Large intestine (tissue), 12 donors: ENCODE data around the gene GNMT. TPM values are rescaled to one million over a fixed set of nuclear protein-coding genes. Genes with fewer than 3 reads are reported as not detected.

ENCODE experiments used
- DNase-seq, 2 donors: peaks; one replicate each; pipeline versions ENCODE4 v3.0.0 to v3.0.0-alpha.2; 2013
- H3K27ac ChIP-seq: one replicate; pipeline ENCODE4 v1.5.1; 2013; ENCODE audit warnings: low read length
- H3K27me3 ChIP-seq: 2 replicates; pipeline ENCODE4 v1.6.1; 2013; ENCODE audit warnings: low read length; ENCODE audit not compliant: control insufficient read depth, insufficient read depth
- H3K36me3 ChIP-seq: 2 replicates; pipeline ENCODE4 v1.6.1; 2013; ENCODE audit warnings: low read length; ENCODE audit not compliant: control insufficient read depth, insufficient read depth
- H3K4me1 ChIP-seq: one replicate; pipeline ENCODE4 v1.6.1; 2013; ENCODE audit warnings: low read length; ENCODE audit not compliant: control insufficient read depth, insufficient read depth
- H3K4me3 ChIP-seq: one replicate; pipeline ENCODE4 v1.5.1; 2013; ENCODE audit warnings: low read length
- H3K9me3 ChIP-seq: one replicate; pipeline ENCODE4 v1.6.1; 2013; ENCODE audit warnings: mild to moderate bottlenecking, low read depth, low read length, moderate library complexity; ENCODE audit not compliant: control insufficient read depth
- WGBS: methylation state at CpG from one replicate; pipeline ENCODE4 v1.1.5; 2013; ENCODE audit warnings: low lambda C conversion rate; ENCODE audit not compliant: insufficient coverage; 5-methylcytosine and 5-hydroxymethylcytosine counted together
- long read RNA-seq, 11 donors: transcript quantifications; one replicate each; lab custom pipeline, GENCODE V29; 2026
- polyA plus RNA-seq: library from polyadenylated mRNA; unstranded; fragments of 120-200 nt; gene quantifications from one replicate; pipeline ENCODE4 v1.2.1, GENCODE V29; 2013

GNMT gene
- 0.54 TPM for polyA plus RNA-seq
- long read RNA-seq, donor 1, result 0 reads
- long read RNA-seq, donor 2, result 0 reads
- long read RNA-seq, donor 3, result 0 reads
- long read RNA-seq, donor 4, result 0 reads
- long read RNA-seq, donor 5, result 0 reads
- long read RNA-seq, donor 6, result 0 reads
- long read RNA-seq, donor 7, result 0 reads
- long read RNA-seq, donor 8, result 0 reads
- long read RNA-seq, donor 9, result 0 reads
- long read RNA-seq, donor 10, partial matches to known transcripts, result 16 of 16 reads
- long read RNA-seq, donor 10, other reads (novel, unspliced or antisense), result 0 of 16 reads
- long read RNA-seq, donor 11, result 0 reads

GRCh38 chr6:42960243-42961019 lies at the start of gene GNMT:
TSS of gene GNMT (plus strand) at chr6:42960754. CDS start at chr6:42960768, 14 bp downstream.
- peaks cover 8% of the 10 kb centered on the region for H3K27me3 ChIP-seq
- H3K4me3 ChIP-seq, result peak within 1 kb of the TSS; percentile 61
- H3K36me3 ChIP-seq, result peaks cover 32% of the 10 kb centered on the region
- peaks cover 6% of the 10 kb centered on the region for H3K9me3 ChIP-seq
- peak in 1 of 2 donors; percentile 76 for DNase-seq
- no CpG with 5 or more reads among the region's 62 CpGs for WGBS
- peaks cover 11% of the 10 kb centered on the region for H3K4me1 ChIP-seq
- H3K27ac ChIP-seq, result no peak within 1 kb of the TSS

- Histone ChIP-seq H3K9me3 (no peaks in the 10 kb centered on the region), H3K4me1 (no peaks in the 10 kb centered on the region), H3K36me3 (no peaks in the 10 kb centered on the region), H3K27me3 (no peaks in the 10 kb centered on the region), H3K27ac (peak overlapping the region; percentile 54), H3K4me3 (peak overlapping the region; percentile 38)
- WGBS, result no CpG with 5 or more reads among the region's 49 CpGs
- DNase-seq, result peak; percentile 37 to 65
Observed at GRCh38 chr6:42911171-42912021, 49.2 kb upstream of the GNMT start.

- 73% methylated on average over 2 of the region's 4 CpGs for WGBS
- DNase-seq, result no peak
Observed at GRCh38 chr6:42914546-42914945, 46.0 kb upstream of the GNMT start.

GRCh38 chr6:42915732-42916131 lies 44.8 kb upstream of the GNMT start, which contains the start of gene PTCRA:
TSS of gene PTCRA (plus strand) at chr6:42916053. CDS start at chr6:42916070, 17 bp downstream.
- no peak for DNase-seq
- Histone ChIP-seq H3K27me3 (no peaks in the 10 kb centered on the region), H3K9me3 (no peaks in the 10 kb centered on the region), H3K4me3 (no peak within 1 kb of the TSS), H3K4me1 (no peaks in the 10 kb centered on the region), H3K27ac (no peak within 1 kb of the TSS), H3K36me3 (no peaks in the 10 kb centered on the region)
- WGBS, result no CpG with 5 or more reads among the region's 10 CpGs

More at GRCh38 chr6:42914546-42914945, 46.0 kb upstream of the GNMT start:
- Histone ChIP-seq H3K27me3 (no peaks in the 10 kb centered on the region), H3K4me1 (no peaks in the 10 kb centered on the region), H3K36me3 (no peaks in the 10 kb centered on the region), H3K4me3 (no peak overlapping the region), H3K27ac (no peak overlapping the region), H3K9me3 (no peaks in the 10 kb centered on the region)

GRCh38 chr6:42916288-42916687 lies 44.3 kb upstream of the GNMT start:
- no CpG with 5 or more reads among the region's 1 CpG for WGBS

GRCh38 chr6:42921801-42922200 lies 38.8 kb upstream of the GNMT start:
- no peaks in the 10 kb centered on the region for H3K36me3 ChIP-seq
- H3K27ac ChIP-seq, result no peak overlapping the region
- no peaks in the 10 kb centered on the region for H3K4me1 ChIP-seq
- 80% methylated on average over 4 of the region's 6 CpGs for WGBS
- no peak overlapping the region for H3K4me3 ChIP-seq
- H3K27me3 ChIP-seq, result peaks cover 6% of the 10 kb centered on the region
- H3K9me3 ChIP-seq, result no peaks in the 10 kb centered on the region
- DNase-seq, result no peak

More at GRCh38 chr6:42916288-42916687, 44.3 kb upstream of the GNMT start:
- no peak for DNase-seq
- Histone ChIP-seq H3K27me3 (no peaks in the 10 kb centered on the region), H3K27ac (no peak overlapping the region), H3K36me3 (no peaks in the 10 kb centered on the region), H3K9me3 (no peaks in the 10 kb centered on the region), H3K4me3 (no peak overlapping the region), H3K4me1 (no peaks in the 10 kb centered on the region)

GRCh38 chr6:42923666-42924065 lies 36.9 kb upstream of the GNMT start:
- no peaks in the 10 kb centered on the region for H3K9me3 ChIP-seq
- no CpG with 5 or more reads among the region's 2 CpGs for WGBS
- H3K4me3 ChIP-seq, result no peak overlapping the region
- no peak overlapping the region for H3K27ac ChIP-seq
- H3K36me3 ChIP-seq, result no peaks in the 10 kb centered on the region
- H3K4me1 ChIP-seq, result no peaks in the 10 kb centered on the region
- DNase-seq, result no peak
- peaks cover 6% of the 10 kb centered on the region for H3K27me3 ChIP-seq

- Histone ChIP-seq H3K27ac (no peak overlapping the region), H3K4me1 (peaks cover 1% of the 10 kb centered on the region), H3K9me3 (no peaks in the 10 kb centered on the region), H3K36me3 (no peaks in the 10 kb centered on the region), H3K4me3 (no peak overlapping the region), H3K27me3 (peaks cover 6% of the 10 kb centered on the region)
- whole genome bisulfite sequencing, result no CpG with 5 or more reads among the region's 23 CpGs
- DNase-seq, result no peak
Observed at GRCh38 chr6:42925248-42925857, 35.2 kb upstream of the GNMT start.

- Histone ChIP-seq H3K27me3 (peaks cover 6% of the 10 kb centered on the region), H3K36me3 (peaks cover 3% of the 10 kb centered on the region), H3K4me1 (peaks cover 15% of the 10 kb centered on the region), H3K27ac (peak within 1 kb of the TSS; percentile 91), H3K4me3 (peak within 1 kb of the TSS; percentile 67), H3K9me3 (no peaks in the 10 kb centered on the region)
- no CpG with 5 or more reads among the region's 63 CpGs for WGBS
- DNase-seq, result peak; percentile 96 to 98
Observed at GRCh38 chr6:42928986-42929820, 31.4 kb upstream of the GNMT start, which contains the start of gene CNPY3. TSS of gene CNPY3 (plus strand) at chr6:42929480. CDS start at chr6:42929571, 91 bp downstream.
